ACHN (cell line): ENCODE results near the gene SLC35F3.
"Not testable (repeated sequence)": the region's sequence is repeated elsewhere in the genome, so short reads cannot be mapped to it uniquely, and the experiment has no call there.

Source experiments
- DNase-seq: peaks from one replicate; pipeline ENCODE4 v3.0.0-alpha.2; 2015
- in situ Hi-C: cut with HindIII; loops from 2 replicates; pipeline ENCODE4 v1.10.0; 2017; ENCODE audit warnings: low sequenced_read_pairs, low pct_ligation_motif_present, low pct_unique_long_range_greater_than_20kb

SLC35F3 gene

GRCh38 chr1:234280500-234280899, 376.0 kb downstream of the SLC35F3 start:
- in situ Hi-C loops: no loop called here
- no peak for DNase-seq

- no peak for DNase-seq
- in situ Hi-C loops: no loop called here
These were observed 377.5 kb downstream of the SLC35F3 start for GRCh38 chr1:234281826-234282489.

GRCh38 chr1:234286206-234286605, 381.7 kb downstream of the SLC35F3 start:
- in situ Hi-C loops: no loop called here
- no peak for DNase-seq

- in situ Hi-C loops: no loop called here
- DNase-seq: no peak
These were observed 384.5 kb downstream of the SLC35F3 start for GRCh38 chr1:234288946-234289345.

- DNase-seq: no peak
- in situ Hi-C loops: no loop called here
These were observed 385.2 kb downstream of the SLC35F3 start for GRCh38 chr1:234289538-234290305.

GRCh38 chr1:234292011-234292410, 387.5 kb downstream of the SLC35F3 start:
- in situ Hi-C loops: no loop called here
- no peak for DNase-seq

GRCh38 chr1:234292548-234292947, 388.1 kb downstream of the SLC35F3 start:
- DNase-seq: no peak
- in situ Hi-C loops: no loop called here

GRCh38 chr1:234294109-234294817, 389.8 kb downstream of the SLC35F3 start:
- DNase-seq: no peak
- in situ Hi-C loops: no loop called here

- DNase-seq: no peak
- in situ Hi-C loops: no loop called here
These were observed 390.6 kb downstream of the SLC35F3 start for GRCh38 chr1:234295068-234295467.

GRCh38 chr1:234295626-234296025, 391.1 kb downstream of the SLC35F3 start:
- in situ Hi-C loops: no loop called here
- DNase-seq: no peak

GRCh38 chr1:234296496-234296895, 392.0 kb downstream of the SLC35F3 start:
- in situ Hi-C loops: no loop called here
- no peak for DNase-seq

GRCh38 chr1:234297668-234298067, 393.2 kb downstream of the SLC35F3 start:
- DNase-seq: no peak
- in situ Hi-C loops: no loop called here

- in situ Hi-C loops: no loop called here
- DNase-seq: no peak
These were observed 395.6 kb downstream of the SLC35F3 start for GRCh38 chr1:234300096-234300495.

- DNase-seq, in situ Hi-C loops: not testable (repeated sequence)
These were observed 397.2 kb downstream of the SLC35F3 start for GRCh38 chr1:234301663-234302062.

- in situ Hi-C loops: no loop called here
- no peak for DNase-seq
These were observed 398.0 kb downstream of the SLC35F3 start for GRCh38 chr1:234302354-234302962.

GRCh38 chr1:234303231-234303630, 398.8 kb downstream of the SLC35F3 start:
- in situ Hi-C loops: no loop called here
- no peak for DNase-seq

- in situ Hi-C loops: no loop called here
- no peak for DNase-seq
These were observed 403.2 kb downstream of the SLC35F3 start for GRCh38 chr1:234307726-234308125.

GRCh38 chr1:234309243-234309597, 404.7 kb downstream of the SLC35F3 start:
- DNase-seq: no peak
- in situ Hi-C loops: no loop called here
